ENCODE data around the gene CFAP299.

CFAP299 gene

GRCh38 chr4:80873571-80873970, 538.0 kb downstream of the CFAP299 start:
- H3K27ac ChIP-seq (ENCODE audit: poor library complexity, severe bottlenecking): no peak overlapping the region
- DNase-seq (ENCODE audit: low spot score) (no peak), ATAC-seq (ENCODE audit: low read depth) (no peak)
- H3K4me1 ChIP-seq (ENCODE audit: insufficient read depth, poor library complexity, severe bottlenecking): no peaks in the 10 kb centered on the region
- H3K9me3 ChIP-seq (ENCODE audit: severe bottlenecking): no peaks in the 10 kb centered on the region
- no peak overlapping the region for H3K4me3 ChIP-seq (ENCODE audit: severe bottlenecking)
- no peaks in the 10 kb centered on the region for H3K36me3 ChIP-seq (ENCODE audit: low read depth)
- TF ChIP-seq CTCF (IDR thresholded peaks at IDR 0.05; ENCODE audit: poor library complexity, severe bottlenecking): no peak
- H3K27me3 ChIP-seq (ENCODE audit: insufficient read depth, poor library complexity, severe bottlenecking): no peaks in the 10 kb centered on the region

DNA sequence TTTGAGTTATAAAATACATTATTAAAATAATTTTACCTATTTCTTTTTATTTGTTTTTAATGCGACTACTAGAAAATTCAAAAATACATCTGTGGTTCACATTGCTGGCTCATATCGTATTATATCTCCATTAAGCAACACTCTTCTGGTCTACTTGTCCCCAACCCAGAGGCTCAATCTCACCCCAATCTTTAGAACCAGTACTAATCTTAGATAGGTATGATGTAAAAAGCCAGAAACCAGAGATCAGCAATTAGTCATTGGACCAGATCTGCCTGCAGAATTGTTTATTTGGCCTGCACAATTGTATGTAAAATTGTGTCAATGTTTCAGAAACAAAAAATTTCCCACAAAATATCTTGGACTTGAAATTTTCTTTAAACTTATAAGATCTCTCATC, 539.4 kb downstream of the CFAP299 start:
- TF ChIP-seq CTCF (IDR thresholded peaks at IDR 0.05; ENCODE audit: poor library complexity, severe bottlenecking): no peak
- ATAC-seq (ENCODE audit: low read depth) (no peak), DNase-seq (ENCODE audit: low spot score) (no peak)
- no peaks in the 10 kb centered on the region for H3K4me1 ChIP-seq (ENCODE audit: insufficient read depth, poor library complexity, severe bottlenecking)
- H3K4me3 ChIP-seq (ENCODE audit: severe bottlenecking): no peak overlapping the region
- no peaks in the 10 kb centered on the region for H3K27me3 ChIP-seq (ENCODE audit: insufficient read depth, poor library complexity, severe bottlenecking)
- H3K27ac ChIP-seq (ENCODE audit: poor library complexity, severe bottlenecking): no peak overlapping the region
- no peaks in the 10 kb centered on the region for H3K36me3 ChIP-seq (ENCODE audit: low read depth)
- H3K9me3 ChIP-seq (ENCODE audit: severe bottlenecking): no peaks in the 10 kb centered on the region

DNA sequence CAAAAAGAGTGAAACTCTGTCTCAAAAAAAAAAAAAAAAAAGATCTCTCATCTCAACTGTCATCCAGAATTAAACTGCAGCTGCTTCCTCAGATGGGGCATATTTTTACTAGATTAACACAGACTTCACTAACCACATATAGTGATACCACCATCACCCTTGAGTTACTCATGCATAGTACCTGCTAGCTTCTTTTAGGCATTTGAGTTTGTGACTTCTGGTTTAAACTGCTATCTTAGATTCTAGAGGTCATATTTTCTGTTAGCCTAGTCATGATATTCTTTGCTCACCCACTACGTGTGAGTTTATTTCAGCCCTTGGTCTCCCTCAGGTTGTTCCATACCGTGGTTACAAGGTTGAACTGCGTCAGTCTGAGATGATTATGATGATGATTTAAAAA, 540.1 kb downstream of the CFAP299 start:
- H3K9me3 ChIP-seq (ENCODE audit: severe bottlenecking): no peaks in the 10 kb centered on the region

GRCh38 chr4:80876810-80877209, 541.3 kb downstream of the CFAP299 start:
- Histone ChIP-seq H3K4me1 (ENCODE audit: insufficient read depth, poor library complexity, severe bottlenecking) (no peaks in the 10 kb centered on the region), H3K4me3 (ENCODE audit: severe bottlenecking) (no peak overlapping the region), H3K36me3 (ENCODE audit: low read depth) (no peaks in the 10 kb centered on the region), H3K27ac (ENCODE audit: poor library complexity, severe bottlenecking) (no peak overlapping the region), H3K27me3 (ENCODE audit: insufficient read depth, poor library complexity, severe bottlenecking) (no peaks in the 10 kb centered on the region), H3K9me3 (ENCODE audit: severe bottlenecking) (no peaks in the 10 kb centered on the region)
- ATAC-seq (ENCODE audit: low read depth) (no peak), DNase-seq (ENCODE audit: low spot score) (no peak)
- no peak for TF ChIP-seq CTCF (IDR thresholded peaks at IDR 0.05; ENCODE audit: poor library complexity, severe bottlenecking)

More for the DNA sequence above, 540.1 kb downstream of the CFAP299 start:
- no peak for TF ChIP-seq CTCF (IDR thresholded peaks at IDR 0.05; ENCODE audit: poor library complexity, severe bottlenecking)
- Histone ChIP-seq H3K4me3 (ENCODE audit: severe bottlenecking) (no peak overlapping the region), H3K27ac (ENCODE audit: poor library complexity, severe bottlenecking) (no peak overlapping the region), H3K4me1 (ENCODE audit: insufficient read depth, poor library complexity, severe bottlenecking) (no peaks in the 10 kb centered on the region), H3K27me3 (ENCODE audit: insufficient read depth, poor library complexity, severe bottlenecking) (no peaks in the 10 kb centered on the region), H3K36me3 (ENCODE audit: low read depth) (no peaks in the 10 kb centered on the region)
- ATAC-seq (ENCODE audit: low read depth) (no peak), DNase-seq (ENCODE audit: low spot score) (no peak)

DNA sequence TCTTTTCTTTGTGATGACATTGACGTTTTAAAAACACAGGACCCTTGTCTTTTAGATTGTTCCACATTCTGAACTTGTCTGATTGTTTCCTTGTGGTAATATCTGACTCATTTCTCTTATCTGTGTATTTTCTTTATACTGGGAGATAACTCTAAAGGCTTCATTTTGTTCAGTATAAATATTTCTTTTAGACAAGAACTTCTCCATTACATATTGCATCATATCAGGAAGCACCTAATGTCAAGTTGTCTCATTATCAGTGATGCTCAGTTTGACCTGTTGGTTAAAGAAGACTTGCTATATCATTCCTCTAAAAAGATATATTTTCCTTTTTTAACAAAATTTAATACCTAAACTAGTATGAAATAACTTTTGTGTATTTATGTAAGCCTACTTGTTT, 542.7 kb downstream of the CFAP299 start:
- Histone ChIP-seq H3K4me1 (ENCODE audit: insufficient read depth, poor library complexity, severe bottlenecking) (no peaks in the 10 kb centered on the region), H3K27ac (ENCODE audit: poor library complexity, severe bottlenecking) (no peak overlapping the region)
- DNase-seq (ENCODE audit: low spot score): no peak

More for the DNA sequence above, 542.7 kb downstream of the CFAP299 start:
- no peak overlapping the region for H3K4me3 ChIP-seq (ENCODE audit: severe bottlenecking)
- no peak for TF ChIP-seq CTCF (IDR thresholded peaks at IDR 0.05; ENCODE audit: poor library complexity, severe bottlenecking)
- H3K36me3 ChIP-seq (ENCODE audit: low read depth): no peaks in the 10 kb centered on the region
- H3K27me3 ChIP-seq (ENCODE audit: insufficient read depth, poor library complexity, severe bottlenecking): no peaks in the 10 kb centered on the region
- no peaks in the 10 kb centered on the region for H3K9me3 ChIP-seq (ENCODE audit: severe bottlenecking)
- ATAC-seq (ENCODE audit: low read depth): no peak

Measured in RWPE2 (cell line).